Neural crest cell (in vitro differentiated cells): Measurements from ENCODE around the gene PDZRN4. TPM values are rescaled to one million over a fixed set of nuclear protein-coding genes. Genes with fewer than 3 reads are reported as not detected.
"Not testable (repeated sequence)": the region's sequence is repeated elsewhere in the genome, so short reads cannot be mapped to it uniquely, and the experiment has no call there.

ENCODE experiments used
- DNase-seq: peaks from one replicate; pipeline ENCODE4 v3.0.0; 2021; ENCODE audit warnings: low read depth, mixed read lengths, low spot score
- H3K27ac Mint-ChIP-seq: one replicate; pipeline ENCODE4 v1.8.0; 2021; ENCODE audit warnings: mild to moderate bottlenecking, mixed read lengths; ENCODE audit not compliant: unreplicated experiment
- H3K27me3 Mint-ChIP-seq: 2 replicates; pipeline ENCODE4 v1.8.0; 2021; ENCODE audit warnings: low read depth, mild to moderate bottlenecking, mixed read lengths
- H3K36me3 Mint-ChIP-seq: 2 replicates; pipeline ENCODE4 v1.8.0; 2021; ENCODE audit warnings: low read depth, mild to moderate bottlenecking, mixed read lengths
- H3K4me1 Mint-ChIP-seq: 2 replicates; pipeline ENCODE4 v1.8.0; 2021; ENCODE audit warnings: mixed read lengths
- H3K4me3 Mint-ChIP-seq: one replicate; pipeline ENCODE4 v1.8.0; 2021; ENCODE audit warnings: mild to moderate bottlenecking, mixed read lengths
- H3K9me3 Mint-ChIP-seq: 2 replicates; pipeline ENCODE4 v1.8.0; 2021; ENCODE audit warnings: mixed read lengths
- CTCF ChIP-seq: fragments of 200-600 bp; sonication (generic); conservative IDR thresholded peaks from 2 replicates; pipeline ENCODE4 v1.5.0; 2021; ENCODE audit warnings: antibody characterized with exemption, mild to moderate bottlenecking
- total RNA-seq: library from RNA; stranded (reverse); gene quantifications from 2 replicates; pipeline ENCODE4 v1.2.1, GENCODE V29; 2021

Gene PDZRN4
- total RNA-seq, 1 donor from 2014 or later = 2.5 TPM

GRCh38 chr12:41162461-41162860 lies 25.7 kb upstream of the PDZRN4 start:
- H3K36me3 Mint-ChIP-seq = peaks cover 2% of the 10 kb centered on the region
- TF ChIP-seq CTCF = no peak
- DNase-seq = no peak
- H3K9me3 Mint-ChIP-seq = peaks cover 5% of the 10 kb centered on the region
- H3K4me3 Mint-ChIP-seq = no peak overlapping the region
- no peaks in the 10 kb centered on the region for H3K27me3 Mint-ChIP-seq
- H3K27ac Mint-ChIP-seq = no peak overlapping the region
- no peaks in the 10 kb centered on the region for H3K4me1 Mint-ChIP-seq

DNA sequence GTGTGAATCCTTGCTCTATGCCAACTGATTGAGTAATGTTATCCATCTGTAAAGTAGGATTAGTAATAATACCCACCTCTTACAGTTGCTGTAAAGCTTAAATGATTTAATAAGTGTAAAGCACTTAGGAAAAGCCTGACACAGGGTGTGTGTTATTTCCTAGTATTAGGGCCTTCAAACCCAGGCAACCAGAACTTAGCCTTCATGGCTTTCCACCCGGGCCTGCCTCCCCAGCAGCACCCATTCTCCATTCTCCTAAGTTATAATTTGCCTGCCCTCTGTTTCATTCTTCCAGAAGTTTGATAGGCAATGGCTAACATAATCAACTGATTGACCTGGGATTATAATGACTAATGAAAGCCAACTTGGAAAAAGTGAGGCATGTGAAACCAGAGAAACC lies 20.4 kb upstream of the PDZRN4 start:
- no peak for DNase-seq
- Mint-ChIP-seq H3K4me1 (no peaks in the 10 kb centered on the region), H3K36me3 (peaks cover 2% of the 10 kb centered on the region), H3K27me3 (no peaks in the 10 kb centered on the region), H3K9me3 (peaks cover 3% of the 10 kb centered on the region), H3K27ac (no peak overlapping the region), H3K4me3 (no peak overlapping the region)
- no peak for TF ChIP-seq CTCF

- no peak for TF ChIP-seq CTCF
- no peak overlapping the region for H3K27ac Mint-ChIP-seq
- H3K36me3 Mint-ChIP-seq = peaks cover 2% of the 10 kb centered on the region
- no peak for DNase-seq
- H3K9me3 Mint-ChIP-seq = no peaks in the 10 kb centered on the region
- H3K27me3 Mint-ChIP-seq = no peaks in the 10 kb centered on the region
- no peak overlapping the region for H3K4me3 Mint-ChIP-seq
- H3K4me1 Mint-ChIP-seq = no peaks in the 10 kb centered on the region
These were observed 13.5 kb upstream of the PDZRN4 start for GRCh38 chr12:41174602-41175001.

- not testable (repeated sequence) for H3K4me3 Mint-ChIP-seq, H3K4me1 Mint-ChIP-seq, H3K36me3 Mint-ChIP-seq, H3K9me3 Mint-ChIP-seq, DNase-seq, H3K27ac Mint-ChIP-seq, H3K27me3 Mint-ChIP-seq
These were observed 8.6 kb upstream of the PDZRN4 start for GRCh38 chr12:41179507-41179906.

DNA sequence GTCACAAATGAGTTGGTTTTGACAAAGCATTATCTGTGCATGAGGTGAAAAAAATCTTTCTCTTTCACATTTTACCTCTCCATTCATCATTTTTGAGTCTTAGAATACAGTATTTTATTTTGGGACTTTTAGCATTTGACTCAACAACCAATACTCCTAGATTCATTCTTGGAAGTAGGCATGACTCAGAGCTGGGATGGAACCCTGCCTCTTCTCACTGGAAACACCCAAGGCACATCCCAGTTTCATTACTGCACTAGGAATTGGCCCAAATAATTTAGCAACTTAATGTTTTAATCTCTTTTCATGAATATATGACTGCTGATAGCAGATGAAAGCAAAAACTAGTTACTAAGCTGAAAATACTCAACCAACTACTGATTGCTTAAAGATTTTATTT lies 3.3 kb upstream of the PDZRN4 start:
- Mint-ChIP-seq H3K27ac (no peak overlapping the region), H3K9me3 (peaks cover 4% of the 10 kb centered on the region), H3K4me1 (peaks cover 14% of the 10 kb centered on the region), H3K27me3 (peaks cover 33% of the 10 kb centered on the region), H3K36me3 (peaks cover 3% of the 10 kb centered on the region), H3K4me3 (no peak overlapping the region)
- no peak for TF ChIP-seq CTCF
- no peak for DNase-seq

DNA sequence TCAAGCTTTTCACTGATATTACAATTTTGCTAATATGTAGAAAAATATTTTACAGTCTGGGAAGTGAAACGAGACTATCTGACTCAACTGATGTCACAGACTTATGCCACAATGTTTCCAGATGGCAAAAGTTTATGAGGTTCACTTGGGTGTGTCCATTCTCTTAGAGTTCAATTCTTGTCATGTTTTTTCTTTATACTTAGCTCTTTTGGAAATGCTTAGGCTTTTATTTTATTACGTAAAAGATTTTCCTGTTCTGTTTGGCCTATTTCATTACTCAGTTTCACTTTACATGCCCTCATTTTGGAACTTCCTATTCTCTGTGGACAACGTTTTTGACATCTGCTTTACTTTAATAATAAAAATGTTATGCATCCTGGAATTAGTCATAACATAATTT lies 2.1 kb upstream of the PDZRN4 start:
- H3K27ac Mint-ChIP-seq = no peak overlapping the region
- peaks cover 22% of the 10 kb centered on the region for H3K4me1 Mint-ChIP-seq
- H3K9me3 Mint-ChIP-seq = peaks cover 4% of the 10 kb centered on the region
- no peak overlapping the region for H3K4me3 Mint-ChIP-seq
- H3K27me3 Mint-ChIP-seq = peaks cover 42% of the 10 kb centered on the region
- TF ChIP-seq CTCF = no peak
- peaks cover 3% of the 10 kb centered on the region for H3K36me3 Mint-ChIP-seq
- DNase-seq = no peak
